GM19395 (cell line): ENCODE measurements around the gene HEY2.

ENCODE experiments used
- ATAC-seq: cut with Tn5 transposase; IDR thresholded peaks from one replicate; pipeline ENCODE4 v1.9.1; 2021; ENCODE audit warnings: mild to moderate bottlenecking, moderate library complexity; ENCODE audit not compliant: unreplicated experiment

HEY2 gene

GRCh38 chr6:125742464-125743120 is 6.8 kb upstream of the HEY2 start:
- ATAC-seq: no peak

DNA sequence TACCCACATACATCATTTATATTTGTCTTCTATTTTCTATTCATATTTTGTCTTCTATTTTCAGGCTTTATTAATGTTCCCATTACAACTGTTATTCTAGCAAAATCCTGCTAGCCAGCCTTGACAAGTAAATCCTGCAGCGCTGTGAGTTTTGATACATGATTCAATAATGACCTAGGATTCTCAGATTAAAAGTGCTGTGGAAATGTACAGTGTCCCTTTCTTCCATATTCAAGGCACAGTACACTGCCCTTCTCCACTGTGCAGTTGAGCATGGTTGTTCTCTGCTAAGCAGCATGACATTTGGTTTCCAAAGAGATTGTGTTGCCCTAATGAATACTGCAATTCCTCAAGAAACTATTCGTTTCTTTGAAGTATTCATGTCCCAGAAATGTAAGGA is 5.8 kb upstream of the HEY2 start:
- ATAC-seq: no peak

DNA sequence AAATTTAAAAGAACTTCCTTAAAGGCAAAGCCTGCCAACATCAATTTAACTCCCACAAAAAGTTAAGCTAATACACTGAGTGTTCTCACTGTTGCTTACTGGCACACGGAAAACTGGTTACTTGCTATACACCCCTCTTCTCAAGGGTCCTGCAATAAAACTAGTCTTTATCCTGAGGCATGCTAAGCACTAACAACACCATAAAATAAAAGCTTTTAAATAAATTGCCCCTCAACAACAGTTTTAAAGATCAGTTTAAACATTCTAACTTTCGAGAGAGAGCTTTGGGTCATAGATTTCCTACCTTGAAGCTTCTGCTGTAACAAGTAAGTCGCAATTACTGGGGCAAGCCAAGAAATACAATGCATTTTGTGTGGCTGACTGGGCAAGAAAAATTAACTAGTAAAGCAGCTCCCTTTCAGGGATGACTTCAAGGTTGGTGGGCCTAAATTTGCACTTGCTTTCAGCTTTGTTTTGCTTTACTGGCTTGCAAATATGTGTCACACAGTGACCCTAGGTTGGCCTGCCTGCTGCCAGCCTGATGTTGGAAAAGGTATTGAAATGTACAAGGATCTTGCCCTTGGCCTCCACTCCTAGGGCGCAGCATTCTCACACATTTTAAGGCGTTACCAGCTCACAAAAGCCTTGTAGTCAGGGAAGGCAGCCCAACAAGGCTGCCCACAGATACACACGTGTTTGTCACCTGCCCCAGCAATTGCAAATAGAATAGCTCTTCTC is 4.0 kb upstream of the HEY2 start:
- no peak for ATAC-seq

- no peak for ATAC-seq
Observed at GRCh38 chr6:125746019-125746414, 3.4 kb upstream of the HEY2 start.

GRCh38 chr6:125746731-125747588 is 2.5 kb upstream of the HEY2 start:
- ATAC-seq: peak; percentile 69

- no peak for ATAC-seq
Observed at GRCh38 chr6:125747589-125748405, 1.6 kb upstream of the HEY2 start.

DNA sequence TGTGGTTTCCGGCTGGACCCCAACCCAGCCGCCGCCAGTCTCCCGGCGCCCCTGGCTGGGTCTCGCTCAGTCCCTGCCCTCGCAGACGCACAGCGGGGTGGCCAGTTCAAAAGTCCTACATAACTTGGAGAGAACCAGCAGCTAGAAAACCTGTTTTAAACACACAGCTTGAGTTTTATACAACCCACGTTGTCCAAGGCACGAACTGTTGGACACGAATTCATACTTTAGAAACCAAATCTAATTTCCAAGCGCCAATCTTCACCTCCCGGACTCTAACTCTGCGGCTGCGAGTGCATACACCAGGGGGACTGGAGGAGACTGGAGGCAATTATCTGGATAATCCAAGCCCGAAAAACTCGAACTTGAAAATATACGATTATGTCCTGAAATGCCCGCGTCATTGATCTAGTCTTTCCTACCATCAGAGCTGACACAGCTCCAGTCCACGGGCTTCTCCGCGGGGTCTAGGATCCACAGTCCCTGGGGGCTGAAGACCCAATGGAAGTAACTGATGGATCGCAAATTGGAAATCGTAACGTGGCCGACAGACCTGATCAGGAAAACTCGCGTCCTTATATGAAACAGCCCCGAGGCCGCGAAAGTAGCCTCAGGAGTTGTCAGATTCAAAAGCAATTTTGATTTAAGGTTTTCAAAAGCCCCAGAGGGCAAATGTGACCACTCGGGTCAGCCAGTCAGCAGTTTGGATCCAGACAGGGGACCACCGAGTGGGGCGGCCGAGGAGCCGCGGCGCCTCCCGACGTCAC is 843 bp upstream of the HEY2 start:
- ATAC-seq: no peak

- no peak for ATAC-seq
Observed at GRCh38 chr6:125749865-125750691, 646 bp downstream of the HEY2 start.

DNA sequence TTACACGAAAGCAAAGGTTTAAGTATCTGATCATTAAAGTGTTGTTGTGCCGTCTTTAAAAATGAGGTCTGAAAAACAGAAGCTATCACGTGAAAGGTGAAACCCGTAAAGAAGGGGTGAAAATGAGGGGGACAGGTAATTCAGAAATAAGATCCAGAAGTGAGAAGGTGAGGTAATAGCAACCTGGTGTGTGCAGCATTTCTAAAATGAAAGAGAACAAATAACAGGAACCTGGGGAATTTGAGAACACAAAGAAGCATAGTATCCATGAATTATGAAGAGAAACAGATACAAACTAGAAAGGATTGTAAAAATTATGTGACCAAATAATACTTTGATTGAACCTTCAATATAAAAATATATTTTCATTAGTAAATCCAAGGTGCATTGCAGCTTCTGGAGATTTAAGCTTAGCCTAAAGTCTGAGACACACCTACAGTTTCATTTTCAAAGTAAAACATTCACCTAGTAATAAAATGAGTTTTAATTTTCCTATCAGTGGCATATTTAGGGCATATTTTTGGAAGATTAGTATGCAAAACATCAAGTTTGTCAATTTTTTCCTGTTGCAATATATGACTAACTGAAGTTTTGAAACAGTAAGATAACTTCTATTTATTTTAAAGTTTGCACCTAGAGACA is 1.4 kb downstream of the HEY2 start:
- no peak for ATAC-seq

- ATAC-seq: no peak
Observed at GRCh38 chr6:125751334-125751916, 2.0 kb downstream of the HEY2 start.

DNA sequence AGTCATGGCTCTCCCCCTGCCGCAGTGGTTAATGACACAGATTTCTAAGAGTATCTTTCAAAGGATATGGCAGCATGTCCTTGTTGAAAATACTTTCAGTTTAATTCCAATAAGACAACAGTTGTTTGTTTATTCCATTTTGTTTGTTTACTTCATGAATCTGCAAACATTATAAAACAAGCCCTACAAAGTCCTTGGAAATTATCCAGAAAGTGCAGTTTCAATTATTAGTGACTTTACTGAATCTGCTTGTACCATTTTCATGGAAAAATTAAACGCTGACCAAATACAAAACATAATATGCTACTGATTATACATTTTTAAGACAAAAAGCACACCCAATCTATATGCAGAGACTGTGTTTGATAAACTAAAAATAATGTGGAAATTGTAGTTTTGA is 3.3 kb downstream of the HEY2 start:
- no peak for ATAC-seq

GRCh38 chr6:125753218-125753936 is 3.9 kb downstream of the HEY2 start:
- ATAC-seq: no peak

- ATAC-seq: no peak
Observed at GRCh38 chr6:125753937-125754259, 4.5 kb downstream of the HEY2 start.

DNA sequence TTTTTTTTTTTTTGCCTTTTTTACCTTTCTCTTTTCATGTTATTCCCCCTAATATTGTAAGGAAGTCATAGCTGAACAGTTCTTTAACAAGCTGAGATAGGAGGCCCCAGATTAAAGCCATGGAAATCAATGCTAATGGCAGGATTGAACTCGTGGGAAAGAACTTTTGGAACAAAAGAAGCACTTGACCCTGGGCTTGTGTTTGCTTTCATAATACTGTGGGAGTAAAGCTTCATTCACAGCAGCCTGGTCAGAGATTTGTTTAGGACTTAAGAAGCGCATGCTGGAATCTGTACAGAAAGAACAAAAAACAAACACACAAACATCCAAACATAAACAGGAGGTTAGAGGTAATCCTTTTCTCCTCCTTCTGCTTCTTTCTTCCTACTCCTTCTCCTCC is 5.1 kb downstream of the HEY2 start:
- no peak for ATAC-seq

- ATAC-seq: no peak
Observed at GRCh38 chr6:125759184-125759902, 9.9 kb downstream of the HEY2 start.

DNA sequence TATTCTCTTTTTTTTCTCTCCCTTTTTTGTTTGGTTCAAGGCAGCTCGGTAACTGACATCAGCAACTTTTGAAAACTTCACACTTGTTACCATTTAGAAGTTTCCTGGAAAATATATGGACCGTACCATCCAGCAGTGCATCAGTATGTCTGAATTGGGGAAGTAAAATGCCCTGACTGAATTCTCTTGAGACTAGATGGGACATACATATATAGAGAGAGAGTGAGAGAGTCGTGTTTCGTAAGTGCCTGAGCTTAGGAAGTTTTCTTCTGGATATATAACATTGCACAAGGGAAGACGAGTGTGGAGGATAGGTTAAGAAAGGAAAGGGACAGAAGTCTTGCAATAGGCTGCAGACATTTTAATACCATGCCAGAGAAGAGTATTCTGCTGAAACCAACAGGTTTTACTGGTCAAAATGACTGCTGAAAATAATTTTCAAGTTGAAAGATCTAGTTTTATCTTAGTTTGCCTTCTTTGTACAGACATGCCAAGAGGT is 10.6 kb downstream of the HEY2 start:
- ATAC-seq: no peak

DNA sequence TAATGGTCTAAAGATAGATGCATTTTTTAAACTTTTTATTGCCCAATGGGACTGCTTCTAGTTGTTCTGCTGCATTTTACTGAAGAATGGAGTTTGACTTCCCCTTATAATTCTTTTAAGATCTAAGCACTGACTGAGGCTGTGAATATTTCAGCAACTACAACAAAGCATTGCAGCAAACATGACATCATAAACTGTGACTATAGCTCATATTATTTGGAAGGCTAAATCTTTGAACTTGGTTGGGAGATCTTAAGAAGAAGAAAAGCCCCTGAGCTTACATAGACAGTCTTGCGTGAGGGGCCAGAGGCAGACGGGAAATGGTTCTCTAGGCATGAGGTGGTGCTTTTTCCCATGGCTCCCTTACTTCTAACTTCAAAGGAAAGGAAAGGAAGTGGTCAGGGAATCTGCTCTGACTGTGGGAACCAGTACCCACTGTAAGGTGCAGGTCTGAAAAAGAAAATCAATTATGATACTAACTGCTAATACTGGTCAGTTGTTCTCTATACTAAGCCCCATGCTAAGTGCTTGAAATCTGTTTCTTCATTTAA is 14.8 kb downstream of the HEY2 start:
- ATAC-seq: no peak
